Vagina (tissue), 2 donors: ENCODE data around the gene PCYT2.

Experiments
- POLR2A ChIP-seq, 2 donors: fragments of 450-650 bp; IDR thresholded peaks; one replicate each; pipeline ENCODE4 v1.6.1; 2017; ENCODE audit warnings: antibody characterized with exemption in 2 of 2, mild to moderate bottlenecking in 2 of 2, moderate library complexity in 2 of 2
- TF ChIP-seq, protein P1 (sequence below), 3 experiments: fragments of 450-650 bp in 2 of 3; fragments of 200-600 bp in 1 of 3; sonication (generic) in 1 of 3; IDR thresholded peaks; one replicate each; pipeline ENCODE4 v1.5.1; 2017 to 2019; ENCODE audit warnings: antibody characterized with exemption in 3 of 3, mild to moderate bottlenecking in 2 of 3, moderate library complexity in 2 of 3

DNA sequence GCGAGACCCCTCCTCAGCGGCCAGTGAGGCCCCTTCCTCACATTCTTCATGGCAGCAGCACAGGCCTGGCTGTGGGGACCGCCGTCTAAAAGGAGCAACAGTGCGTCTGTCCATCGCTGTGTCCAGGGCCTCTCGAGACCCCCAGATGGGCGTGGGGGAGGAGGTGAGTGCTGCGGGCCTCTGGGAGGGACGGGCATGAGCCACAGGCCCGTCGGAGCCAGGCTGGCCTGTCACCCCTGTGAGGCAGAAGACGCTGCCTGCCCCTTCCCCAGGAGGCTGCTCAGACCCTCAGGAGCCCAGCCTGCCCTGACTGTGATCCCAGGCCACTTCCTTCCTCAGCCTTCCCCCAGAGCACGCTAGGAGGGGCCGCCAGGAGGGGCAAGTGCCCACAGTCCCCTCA, 28.0 kb upstream of the PCYT2 start:
- TF ChIP-seq POLR2A (IDR thresholded peaks at IDR 0.05) = no peak
- TF ChIP-seq, protein P1, sequence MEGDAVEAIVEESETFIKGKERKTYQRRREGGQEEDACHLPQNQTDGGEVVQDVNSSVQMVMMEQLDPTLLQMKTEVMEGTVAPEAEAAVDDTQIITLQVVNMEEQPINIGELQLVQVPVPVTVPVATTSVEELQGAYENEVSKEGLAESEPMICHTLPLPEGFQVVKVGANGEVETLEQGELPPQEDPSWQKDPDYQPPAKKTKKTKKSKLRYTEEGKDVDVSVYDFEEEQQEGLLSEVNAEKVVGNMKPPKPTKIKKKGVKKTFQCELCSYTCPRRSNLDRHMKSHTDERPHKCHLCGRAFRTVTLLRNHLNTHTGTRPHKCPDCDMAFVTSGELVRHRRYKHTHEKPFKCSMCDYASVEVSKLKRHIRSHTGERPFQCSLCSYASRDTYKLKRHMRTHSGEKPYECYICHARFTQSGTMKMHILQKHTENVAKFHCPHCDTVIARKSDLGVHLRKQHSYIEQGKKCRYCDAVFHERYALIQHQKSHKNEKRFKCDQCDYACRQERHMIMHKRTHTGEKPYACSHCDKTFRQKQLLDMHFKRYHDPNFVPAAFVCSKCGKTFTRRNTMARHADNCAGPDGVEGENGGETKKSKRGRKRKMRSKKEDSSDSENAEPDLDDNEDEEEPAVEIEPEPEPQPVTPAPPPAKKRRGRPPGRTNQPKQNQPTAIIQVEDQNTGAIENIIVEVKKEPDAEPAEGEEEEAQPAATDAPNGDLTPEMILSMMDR (IDR thresholded peaks at IDR 0.05) = no peak
